Central memory CD8-positive, alpha-beta T cell (primary cell): ENCODE data around the gene BCO2.
"Not testable (repeated sequence)": the region's sequence is repeated elsewhere in the genome, so short reads cannot be mapped to it uniquely, and the experiment has no call there.

Experiments
- ATAC-seq: fragments of 150-1000 bp; cut with Tn5 transposase; replicated peaks from 2 replicates; pipeline ENCODE4 v1.10.0; 2022; ENCODE audit warnings: mild to moderate bottlenecking, moderate FRiP score, moderate number of reproducible peaks; ENCODE audit not compliant: poor library complexity, severe bottlenecking; ENCODE audit errors: extremely low read depth
- DNase-seq, 2 donors: peaks; one replicate each; pipeline ENCODE4 v3.0.0; 2021; ENCODE audit warnings: low spot score in 2 of 2
- H3K27ac Mint-ChIP-seq: one replicate; pipeline ENCODE4 v1.8.0; 2022; ENCODE audit warnings: low read depth, mild to moderate bottlenecking, moderate library complexity, mixed read lengths
- H3K27me3 Mint-ChIP-seq: one replicate; pipeline ENCODE4 v1.8.0; 2022; ENCODE audit warnings: mixed read lengths
- H3K36me3 Mint-ChIP-seq: one replicate; pipeline ENCODE4 v1.8.0; 2022; ENCODE audit warnings: mild to moderate bottlenecking, moderate library complexity, mixed read lengths; ENCODE audit not compliant: insufficient read depth
- H3K4me1 Mint-ChIP-seq: one replicate; pipeline ENCODE4 v1.8.0; 2022; ENCODE audit warnings: mixed read lengths
- H3K4me3 Mint-ChIP-seq: one replicate; pipeline ENCODE4 v1.8.0; 2022; ENCODE audit warnings: mild to moderate bottlenecking, moderate library complexity, mixed read lengths
- H3K9me3 Mint-ChIP-seq: one replicate; pipeline ENCODE4 v1.8.0; 2022; ENCODE audit warnings: mixed read lengths

BCO2 gene

GRCh38 chr11:112159098-112160065 is 15.9 kb upstream of the BCO2 start:
- H3K4me1 Mint-ChIP-seq, result no peaks in the 10 kb centered on the region
- no peak overlapping the region for H3K27ac Mint-ChIP-seq
- peaks cover 2% of the 10 kb centered on the region for H3K36me3 Mint-ChIP-seq
- no peak for DNase-seq
- no peaks in the 10 kb centered on the region for H3K9me3 Mint-ChIP-seq
- no peak for ATAC-seq
- no peak overlapping the region for H3K4me3 Mint-ChIP-seq
- no peaks in the 10 kb centered on the region for H3K27me3 Mint-ChIP-seq

GRCh38 chr11:112160091-112160848 is 15.0 kb upstream of the BCO2 start:
- ATAC-seq (no peak), DNase-seq (no peak)
- no peaks in the 10 kb centered on the region for H3K9me3 Mint-ChIP-seq
- no peaks in the 10 kb centered on the region for H3K27me3 Mint-ChIP-seq
- H3K4me1 Mint-ChIP-seq, result no peaks in the 10 kb centered on the region
- H3K4me3 Mint-ChIP-seq, result no peak overlapping the region
- no peak overlapping the region for H3K27ac Mint-ChIP-seq
- peaks cover 2% of the 10 kb centered on the region for H3K36me3 Mint-ChIP-seq

GRCh38 chr11:112161012-112161411 is 14.3 kb upstream of the BCO2 start:
- Mint-ChIP-seq H3K4me1 (no peaks in the 10 kb centered on the region), H3K27me3 (no peaks in the 10 kb centered on the region), H3K9me3 (no peaks in the 10 kb centered on the region), H3K36me3 (peaks cover 2% of the 10 kb centered on the region), H3K27ac (no peak overlapping the region), H3K4me3 (no peak overlapping the region)
- no peak for ATAC-seq
- no peak for DNase-seq

- not testable (repeated sequence) for H3K27me3 Mint-ChIP-seq, H3K9me3 Mint-ChIP-seq, DNase-seq, H3K4me3 Mint-ChIP-seq, ATAC-seq, H3K27ac Mint-ChIP-seq, H3K4me1 Mint-ChIP-seq, H3K36me3 Mint-ChIP-seq
These were observed 13.1 kb upstream of the BCO2 start for GRCh38 chr11:112162200-112162599.

GRCh38 chr11:112162761-112163546 is 12.4 kb upstream of the BCO2 start:
- Mint-ChIP-seq H3K4me3 (no peak overlapping the region), H3K9me3 (no peaks in the 10 kb centered on the region), H3K27ac (no peak overlapping the region), H3K4me1 (no peaks in the 10 kb centered on the region), H3K36me3 (peaks cover 2% of the 10 kb centered on the region), H3K27me3 (peaks cover 6% of the 10 kb centered on the region)
- no peak for DNase-seq
- ATAC-seq, result no peak

- Mint-ChIP-seq H3K4me1 (no peaks in the 10 kb centered on the region), H3K9me3 (no peaks in the 10 kb centered on the region), H3K27ac (no peak within 1 kb of the TSS), H3K27me3 (peaks cover 6% of the 10 kb centered on the region), H3K4me3 (no peak within 1 kb of the TSS), H3K36me3 (no peaks in the 10 kb centered on the region)
- no peak for ATAC-seq
- DNase-seq, result no peak
These were observed 11.2 kb upstream of the BCO2 start, which contains the start of gene IL18 for GRCh38 chr11:112163875-112164685. TSS of gene IL18 (minus strand) at chr11:112164094. CDS start at chr11:112155053, 9,041 bp downstream.

GRCh38 chr11:112165049-112165448 is 10.3 kb upstream of the BCO2 start:
- no peak for ATAC-seq
- Mint-ChIP-seq H3K27me3 (peaks cover 6% of the 10 kb centered on the region), H3K4me1 (no peaks in the 10 kb centered on the region), H3K36me3 (no peaks in the 10 kb centered on the region), H3K9me3 (no peaks in the 10 kb centered on the region), H3K4me3 (no peak overlapping the region), H3K27ac (no peak overlapping the region)
- DNase-seq, result no peak

GRCh38 chr11:112166562-112166961 is 8.8 kb upstream of the BCO2 start:
- H3K4me3 Mint-ChIP-seq, result no peak overlapping the region
- no peak for DNase-seq

GRCh38 chr11:112167145-112167544 is 8.2 kb upstream of the BCO2 start, which contains the start of gene TEX12:
TSS of gene TEX12 (plus strand) at chr11:112167372. CDS start at chr11:112169269, 1,897 bp downstream.
- DNase-seq, result no peak
- H3K4me1 Mint-ChIP-seq, result no peaks in the 10 kb centered on the region
- H3K36me3 Mint-ChIP-seq, result no peaks in the 10 kb centered on the region
- no peaks in the 10 kb centered on the region for H3K9me3 Mint-ChIP-seq
- H3K27ac Mint-ChIP-seq, result no peak within 1 kb of the TSS
- ATAC-seq, result no peak
- peaks cover 6% of the 10 kb centered on the region for H3K27me3 Mint-ChIP-seq
- H3K4me3 Mint-ChIP-seq, result no peak within 1 kb of the TSS

More at GRCh38 chr11:112166562-112166961, 8.8 kb upstream of the BCO2 start:
- Mint-ChIP-seq H3K36me3 (no peaks in the 10 kb centered on the region), H3K27ac (no peak overlapping the region), H3K9me3 (no peaks in the 10 kb centered on the region), H3K27me3 (peaks cover 6% of the 10 kb centered on the region), H3K4me1 (no peaks in the 10 kb centered on the region)
- no peak for ATAC-seq

GRCh38 chr11:112172362-112172994 is 2.8 kb upstream of the BCO2 start:
- Mint-ChIP-seq H3K9me3 (no peaks in the 10 kb centered on the region), H3K4me3 (no peak overlapping the region), H3K27ac (no peak overlapping the region), H3K4me1 (peaks cover 11% of the 10 kb centered on the region), H3K36me3 (no peaks in the 10 kb centered on the region), H3K27me3 (peaks cover 21% of the 10 kb centered on the region)
- DNase-seq (no peak), ATAC-seq (no peak)

GRCh38 chr11:112173152-112173551 is 2.2 kb upstream of the BCO2 start:
- Mint-ChIP-seq H3K27ac (no peak overlapping the region), H3K4me1 (peaks cover 11% of the 10 kb centered on the region), H3K36me3 (no peaks in the 10 kb centered on the region), H3K27me3 (peaks cover 21% of the 10 kb centered on the region), H3K4me3 (no peak overlapping the region), H3K9me3 (no peaks in the 10 kb centered on the region)
- no peak for ATAC-seq
- no peak for DNase-seq
